CD14-positive monocyte (primary cell): ENCODE data around the gene CHRNB4. TPM values are rescaled to one million over a fixed set of nuclear protein-coding genes. Genes with fewer than 3 reads are reported as not detected.

ENCODE experiments used
- DNase-seq, 3 donors: peaks; one replicate each; pipeline ENCODE4 v3.0.0-alpha.2; 2011 to 2022
- H2AFZ ChIP-seq: 2 replicates; pipeline ENCODE4 v1.6.0; 2012; ENCODE audit warnings: mild to moderate bottlenecking, low read depth, low read length, inconsistent platforms; ENCODE audit not compliant: insufficient read depth, poor library complexity, severe bottlenecking
- H3K27ac ChIP-seq, 2 donors: 1 replicate in 1 of 2; 2 replicates in 1 of 2; pipeline ENCODE4 v1.5.1; 2012 to 2013; ENCODE audit warnings: low read length in 2 of 2, control low read depth in 1 of 2, inconsistent platforms in 1 of 2, low read depth in 1 of 2, mild to moderate bottlenecking in 1 of 2
- H3K27me3 ChIP-seq, 2 donors: one replicate each; pipeline versions ENCODE4 v1.6.0 to v1.6.1; 2011 to 2013; ENCODE audit warnings: low read length in 2 of 2; ENCODE audit not compliant: control insufficient read depth in 2 of 2, insufficient read depth in 2 of 2
- H3K36me3 ChIP-seq, 2 donors: replicated peaks in 1 of 2; 1 replicate in 1 of 2; 2 replicates in 1 of 2; pipeline versions ENCODE4 v1.5.1 to v1.6.1; 2012 to 2013; ENCODE audit warnings: low read length in 2 of 2, control low read depth in 1 of 2, inconsistent platforms in 1 of 2, mild to moderate bottlenecking in 1 of 2; ENCODE audit not compliant: insufficient read depth in 2 of 2, control insufficient read depth in 1 of 2
- H3K4me1 ChIP-seq, 2 donors: 1 replicate in 1 of 2; 2 replicates in 1 of 2; pipeline versions ENCODE4 v1.5.1 to v1.6.1; 2012 to 2013; ENCODE audit warnings: low read length in 2 of 2, control low read depth in 1 of 2, inconsistent platforms in 1 of 2, mild to moderate bottlenecking in 1 of 2, moderate library complexity in 1 of 2; ENCODE audit not compliant: insufficient read depth in 2 of 2, control insufficient read depth in 1 of 2
- H3K4me2 ChIP-seq: replicated peaks from 2 replicates; pipeline ENCODE3; 2012; ENCODE audit warnings: low read length, moderate library complexity, mild to moderate bottlenecking; ENCODE audit not compliant: poor library complexity, severe bottlenecking; ENCODE audit errors: extremely low read depth
- H3K4me3 ChIP-seq, 3 experiments: fragments of 200-600 bp in 1 of 3; sonication (generic) in 1 of 3; replicated peaks in 1 of 3; 1 replicate in 2 of 3; 2 replicates in 1 of 3; pipeline ENCODE4 v1.5.1; 2011 to 2013; ENCODE audit warnings: low read length in 3 of 3, mild to moderate bottlenecking in 3 of 3, control low read depth in 2 of 3, low read depth in 2 of 3, inconsistent platforms in 1 of 3, moderate library complexity in 1 of 3
- H3K79me2 ChIP-seq: 2 replicates; pipeline ENCODE4 v1.6.0; 2012; ENCODE audit warnings: mild to moderate bottlenecking, control low read depth, inconsistent platforms, low read length, moderate library complexity; ENCODE audit not compliant: insufficient read depth
- H3K9ac ChIP-seq: 2 replicates; pipeline ENCODE4 v1.6.0; 2017; ENCODE audit warnings: low read length, mild to moderate bottlenecking; ENCODE audit not compliant: insufficient read depth, poor library complexity, severe bottlenecking
- H3K9me3 ChIP-seq, 2 donors: replicated peaks in 1 of 2; 1 replicate in 1 of 2; 2 replicates in 1 of 2; pipeline versions ENCODE4 v1.5.1 to v1.6.1; 2012 to 2013; ENCODE audit warnings: low read length in 2 of 2, control low read depth in 1 of 2; ENCODE audit not compliant: control insufficient read depth in 1 of 2, insufficient read depth in 1 of 2
- H4K20me1 ChIP-seq: 2 replicates; pipeline ENCODE4 v1.6.0; 2012; ENCODE audit warnings: mild to moderate bottlenecking, low read length, control low read depth, moderate library complexity; ENCODE audit not compliant: insufficient read depth
- H3K27ac Mint-ChIP-seq, 7 donors: one replicate each; pipeline ENCODE4 v1.8.0; 2020; ENCODE audit warnings: mild to moderate bottlenecking in 7 of 7, mixed read lengths in 7 of 7, moderate library complexity in 6 of 7, inconsistent platforms in 2 of 7
- H3K27me3 Mint-ChIP-seq, 3 donors: one replicate each; pipeline ENCODE4 v1.8.0; 2021 to 2022; ENCODE audit warnings: low read depth in 3 of 3, mild to moderate bottlenecking in 3 of 3, mixed read lengths in 3 of 3, moderate library complexity in 3 of 3, inconsistent platforms in 1 of 3
- H3K36me3 Mint-ChIP-seq, 2 donors: one replicate each; pipeline ENCODE4 v1.8.0; 2020; ENCODE audit warnings: mixed read lengths in 2 of 2, inconsistent platforms in 1 of 2, mild to moderate bottlenecking in 1 of 2
- H3K4me1 Mint-ChIP-seq: one replicate; pipeline ENCODE4 v1.8.0; 2020; ENCODE audit warnings: mild to moderate bottlenecking, mixed read lengths
- H3K4me3 Mint-ChIP-seq, 2 donors: one replicate each; pipeline ENCODE4 v1.8.0; 2020; ENCODE audit warnings: mild to moderate bottlenecking in 2 of 2, mixed read lengths in 2 of 2, moderate library complexity in 1 of 2
- H3K9me3 Mint-ChIP-seq, 7 donors: one replicate each; pipeline ENCODE4 v1.8.0; 2020 to 2022; ENCODE audit warnings: mixed read lengths in 7 of 7, mild to moderate bottlenecking in 6 of 7, moderate library complexity in 6 of 7, inconsistent platforms in 2 of 7
- CTCF ChIP-seq: fragments of 200-600 bp; IDR thresholded peaks from one replicate; pipeline ENCODE4 v1.8.0; 2022; ENCODE audit warnings: antibody characterized with exemption, mild to moderate bottlenecking
- WGBS: methylation state at CpG from one replicate; pipeline ENCODE4 v1.1.5; 2013; ENCODE audit warnings: missing lambda C conversion rate; ENCODE audit not compliant: insufficient coverage; 5-methylcytosine and 5-hydroxymethylcytosine counted together
- intact Hi-C, 2 donors: fragments of 100-400 bp; cut with micrococcal nuclease; formaldehyde crosslinking; loops; one replicate each; pipeline versions ENCODE4 v1.15.0 to v1.15.1; 2023
- polyA plus RNA-seq, 3 donors: library from polyadenylated mRNA; depleted of rRNA in 1 of 3; unstranded in 2 of 3; stranded (reverse) in 1 of 3; fragments of 300-500 nt in 2 of 3; fragments of >200 nt in 1 of 3; fragmentation: Illumina TruSeq in 2 of 3; gene quantifications; 1 replicate in 2 of 3; 2 replicates in 1 of 3; pipeline ENCODE4 v1.2.3, GENCODE V29; 2012 to 2021

Gene CHRNB4
- polyA plus RNA-seq, 3 donors = not detected

GRCh38 chr15:78638658-78639314, 2.2 kb downstream of the CHRNB4 start:
- Mint-ChIP-seq H3K4me3 (no peak overlapping the region), H3K9me3 (peaks cover 0 to 5% (median 0%) of the 10 kb centered on the region in 7 donors), H3K27ac (no peak overlapping the region), H3K4me1 (peaks cover 14% of the 10 kb centered on the region), H3K27me3 (peaks cover 16 to 27% (median 27%) of the 10 kb centered on the region in 3 donors), H3K36me3 (no peaks in the 10 kb centered on the region)
- Histone ChIP-seq H3K9ac (no peak overlapping the region), H3K4me1 (peaks cover 9 to 12% of the 10 kb centered on the region in 2 donors), H3K79me2 (no peaks in the 10 kb centered on the region), H3K4me3 (no peak overlapping the region), H3K4me2 (no peak overlapping the region), H3K27ac (no peak overlapping the region), H2AFZ (no peak overlapping the region), H3K27me3 (peaks cover 0 to 21% of the 10 kb centered on the region in 2 donors), H3K9me3 (no peaks in the 10 kb centered on the region), H4K20me1 (no peaks in the 10 kb centered on the region), H3K36me3 (no peaks in the 10 kb centered on the region)
- peak; percentile 37 for TF ChIP-seq CTCF
- 0% methylated on average over 2 of the region's 4 CpGs for WGBS
- peak in 2 of 3 donors; percentile 29 to 33 for DNase-seq
- intact Hi-C loops = no loop called here

- Histone ChIP-seq H3K4me3 (no peak overlapping the region), H3K27me3 (peaks cover 0 to 21% of the 10 kb centered on the region in 2 donors), H4K20me1 (no peaks in the 10 kb centered on the region), H3K4me2 (no peak overlapping the region), H3K27ac (no peak overlapping the region), H3K79me2 (no peaks in the 10 kb centered on the region), H3K36me3 (no peaks in the 10 kb centered on the region), H2AFZ (no peak overlapping the region), H3K9me3 (peaks cover 4 to 7% of the 10 kb centered on the region in 2 donors), H3K4me1 (peaks cover 9 to 12% of the 10 kb centered on the region in 2 donors), H3K9ac (no peak overlapping the region)
- H3K9me3 Mint-ChIP-seq = peaks cover 3 to 14% (median 8%) of the 10 kb centered on the region in 7 donors
- no peak for TF ChIP-seq CTCF
- intact Hi-C loops = no loop called here
- peaks cover 16 to 30% (median 28%) of the 10 kb centered on the region in 3 donors for H3K27me3 Mint-ChIP-seq
- no peak overlapping the region for H3K4me3 Mint-ChIP-seq
- no peak for DNase-seq
- WGBS = 100% methylated on average over 3 of the region's 4 CpGs
- no peaks in the 10 kb centered on the region for H3K36me3 Mint-ChIP-seq
- peaks cover 14% of the 10 kb centered on the region for H3K4me1 Mint-ChIP-seq
- H3K27ac Mint-ChIP-seq = no peak overlapping the region
These were observed 3.1 kb downstream of the CHRNB4 start for GRCh38 chr15:78637776-78638435.
